ENCODE data around the gene SOX2.
"Not testable (repeated sequence)": the region's sequence is repeated elsewhere in the genome, so short reads cannot be mapped to it uniquely, and the experiment has no call there.

SOX2 gene

DNA sequence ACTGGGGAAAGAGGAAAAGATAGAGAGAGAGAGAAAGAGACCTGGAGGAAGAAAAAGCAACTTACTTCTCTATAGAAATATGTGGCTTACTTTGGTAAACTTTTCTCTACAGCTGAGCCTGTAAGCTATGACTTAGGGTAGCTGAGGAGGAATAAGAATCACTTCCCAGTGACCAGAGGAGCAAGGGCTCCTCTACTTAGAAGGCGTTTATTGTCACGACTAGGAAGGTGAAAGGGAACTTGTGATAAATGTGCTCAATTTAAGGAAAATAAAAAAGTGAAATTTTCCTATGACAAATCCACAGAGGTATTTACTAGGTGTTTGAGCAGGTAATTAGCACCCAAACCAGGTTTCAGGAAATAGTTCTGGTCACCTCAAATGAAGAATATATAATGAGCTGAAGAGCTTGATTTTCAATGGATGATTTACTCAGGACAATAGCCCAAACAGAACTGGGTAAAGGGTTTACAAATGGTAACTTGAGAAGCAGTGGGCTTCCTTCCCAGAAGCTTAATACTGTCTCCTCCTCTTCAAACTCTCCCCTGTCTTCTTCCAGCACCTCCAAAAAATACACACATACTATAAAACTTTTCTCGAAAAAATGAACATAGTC is 46.1 kb downstream of the SOX2 start:
- no peak for DNase-seq

DNA sequence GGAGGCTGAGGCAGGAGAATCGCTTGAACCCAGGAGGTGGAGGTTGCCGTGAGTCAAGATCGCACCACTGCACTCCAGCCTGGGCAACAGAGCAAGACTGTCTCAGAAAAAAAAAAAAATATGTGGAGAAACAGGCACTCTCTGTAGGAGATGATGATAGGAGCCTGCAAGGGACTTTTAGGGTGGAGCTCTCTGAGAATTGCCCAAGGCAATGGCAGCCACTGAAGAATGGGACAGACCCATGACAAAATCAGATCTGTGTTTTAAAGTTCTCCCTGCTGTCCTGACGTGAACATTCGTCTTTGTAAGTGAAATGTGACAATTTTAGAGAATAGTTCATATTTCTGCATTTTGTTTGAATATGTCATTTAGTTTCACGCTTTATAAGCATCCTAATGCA is 50.2 kb downstream of the SOX2 start:
- no peak for DNase-seq

DNA sequence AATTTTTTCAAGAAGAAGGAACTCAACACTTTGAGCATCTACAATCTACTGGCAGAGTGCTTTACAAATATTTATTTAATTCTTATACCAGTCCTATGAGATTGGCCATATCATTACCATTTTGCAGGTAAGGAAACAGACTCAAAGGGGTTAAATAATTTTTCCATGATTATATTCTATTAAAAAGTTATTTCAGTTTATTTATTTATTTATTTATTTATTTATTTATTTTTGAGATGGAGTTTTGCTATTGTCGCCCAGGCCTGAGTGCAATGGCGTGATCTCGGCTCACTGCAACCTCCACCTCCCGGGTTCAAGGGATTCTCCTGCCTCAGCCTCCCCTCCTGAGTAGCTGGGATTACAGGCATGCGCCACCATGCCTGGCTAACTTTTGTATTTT is 52.3 kb downstream of the SOX2 start:
- not testable (repeated sequence) for DNase-seq
